Stimulated activated naive CD4-positive, alpha-beta T cell (primary cell): ENCODE results near the gene MFSD2A.
"Not testable (repeated sequence)": the region's sequence is repeated elsewhere in the genome, so short reads cannot be mapped to it uniquely, and the experiment has no call there.

Experiments used
- DNase-seq, 6 experiments: peaks; one replicate each; lab custom pipeline; 2025; lab: John Stamatoyannopoulos, UW

Gene MFSD2A

DNA sequence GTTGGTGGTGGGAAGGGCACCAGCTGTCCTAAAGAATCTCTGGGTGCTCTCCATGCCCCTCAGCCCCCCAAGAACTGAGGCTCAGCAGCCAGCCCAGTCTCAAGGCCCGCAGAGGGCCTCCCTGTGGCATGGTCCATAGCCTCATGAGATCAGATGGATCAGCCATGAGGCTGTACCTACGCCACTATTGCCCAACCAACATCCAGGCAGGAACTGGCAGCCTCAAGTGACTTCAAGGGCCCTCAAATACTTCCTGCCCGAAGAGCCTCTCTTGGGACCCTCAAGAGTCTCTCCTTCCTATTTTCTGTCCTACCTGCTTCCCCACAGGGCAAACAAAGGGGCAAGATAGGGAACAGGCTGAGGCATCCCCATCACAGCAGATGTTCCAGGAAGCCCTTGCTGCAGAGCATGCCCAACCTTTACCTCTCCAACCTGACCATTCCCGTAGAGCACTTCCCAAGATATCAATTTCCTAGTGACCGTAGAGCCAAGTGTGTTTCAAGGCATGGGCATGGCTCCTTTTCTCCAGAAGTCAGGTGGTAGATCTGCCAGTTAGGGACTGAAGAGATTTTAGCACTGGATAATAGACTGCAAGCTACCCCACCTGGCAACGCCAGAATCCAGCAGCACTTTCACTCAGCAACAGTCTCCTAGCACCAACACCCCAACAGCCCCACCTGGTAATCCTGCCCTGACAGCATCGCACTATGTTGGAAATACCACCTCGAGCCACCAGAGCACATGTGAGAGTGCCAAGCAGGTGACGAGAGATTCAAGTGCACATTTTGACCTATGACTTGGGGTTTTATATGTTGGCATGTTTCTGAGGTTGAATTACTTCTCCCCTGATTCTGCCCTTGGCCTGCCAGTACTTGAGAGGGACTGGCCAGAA lies 13.7 kb upstream of the MFSD2A start:
- no peak for DNase-seq

GRCh38 chr1:39943471-39944290 lies 11.3 kb upstream of the MFSD2A start:
- no peak for DNase-seq

DNA sequence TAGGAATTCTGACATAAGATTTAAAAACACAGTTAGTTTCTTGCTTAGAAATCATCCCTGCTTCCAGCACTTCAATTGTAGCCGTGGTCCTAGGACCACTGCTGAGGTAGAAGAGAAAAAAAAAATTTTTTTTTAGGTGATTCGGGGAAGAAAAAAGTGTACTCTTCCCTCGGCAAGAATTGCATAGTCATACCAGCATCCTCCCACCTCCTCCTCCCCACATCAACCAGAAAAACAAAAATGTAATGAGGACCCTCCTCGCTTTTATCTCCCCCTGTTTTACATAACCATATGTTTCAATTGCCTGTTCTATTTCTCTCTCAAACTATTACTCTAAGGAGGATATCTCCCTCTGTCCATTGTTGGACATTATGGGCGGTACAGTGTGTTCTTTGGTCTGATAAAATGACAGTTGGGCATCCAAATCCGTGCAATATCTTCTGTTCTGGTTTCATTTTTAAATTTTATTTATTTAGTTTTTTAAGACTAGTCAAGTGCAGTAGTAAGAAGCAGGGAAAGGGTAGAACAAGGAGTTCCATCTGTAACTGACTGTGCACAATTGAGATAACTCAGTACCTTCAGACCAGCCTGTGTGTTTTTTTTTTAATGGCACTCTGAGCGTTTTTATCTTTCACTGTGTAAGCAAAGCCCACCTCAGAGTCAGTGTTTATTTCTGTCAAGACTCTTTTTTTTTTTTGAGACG lies 10.4 kb upstream of the MFSD2A start:
- no peak for DNase-seq

DNA sequence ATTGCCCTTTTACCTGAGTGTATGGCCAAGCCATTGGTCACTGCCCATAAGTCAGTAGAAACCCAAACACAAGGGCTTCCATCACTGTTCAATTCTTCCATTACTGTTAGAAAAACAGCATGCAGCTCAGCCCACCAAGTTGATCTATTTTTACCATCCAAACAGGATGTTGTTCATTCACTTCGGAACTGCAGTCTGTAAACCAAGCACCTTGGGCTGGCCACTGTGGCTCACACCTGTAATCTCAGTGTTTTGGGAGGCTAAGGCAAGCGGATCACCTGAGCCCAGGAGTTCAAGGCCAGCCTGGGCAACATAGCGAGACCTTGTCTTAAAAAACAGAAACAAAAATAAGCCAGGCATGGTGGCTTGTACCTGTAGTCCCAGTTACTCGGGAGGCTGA lies 8.7 kb upstream of the MFSD2A start:
- DNase-seq, result no peak

GRCh38 chr1:39947260-39947659 lies 7.7 kb upstream of the MFSD2A start:
- no peak for DNase-seq

GRCh38 chr1:39949891-39950290 lies 5.1 kb upstream of the MFSD2A start:
- no peak for DNase-seq

GRCh38 chr1:39951926-39952325 lies 3.0 kb upstream of the MFSD2A start:
- DNase-seq, result no peak

- DNase-seq, result no peak
Observed at GRCh38 chr1:39952359-39953110, 2.4 kb upstream of the MFSD2A start.

DNA sequence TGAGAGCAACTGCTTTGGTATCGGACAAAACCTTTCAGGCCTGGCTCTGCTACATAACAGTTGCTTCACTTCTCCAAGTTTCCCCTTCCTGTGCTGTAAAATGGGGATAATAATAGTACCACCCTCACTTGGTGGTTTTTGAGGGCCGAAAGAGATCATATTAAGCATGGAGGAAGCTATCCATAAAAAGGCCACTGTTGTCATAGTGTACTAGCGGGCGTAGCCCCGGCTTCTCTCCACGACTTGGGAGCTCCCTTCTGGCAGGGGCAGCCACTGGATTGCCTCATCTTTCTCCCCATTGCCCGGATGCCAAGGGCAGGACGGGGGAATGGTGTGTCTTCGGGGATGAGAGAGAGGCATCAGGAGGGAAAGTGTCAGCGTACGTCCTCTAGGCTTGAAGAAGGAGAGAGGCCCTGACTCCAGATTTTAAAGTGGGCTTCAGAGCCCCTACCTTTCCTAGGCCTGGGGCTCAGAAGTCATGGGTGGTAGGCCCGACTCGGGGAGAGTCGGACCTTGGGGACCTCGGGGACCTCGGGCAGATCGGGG lies 548 bp upstream of the MFSD2A start:
- no peak for DNase-seq

- DNase-seq, result peak in 3 of 6 experiments; percentile 15 to 36 (median 25)
Observed at GRCh38 chr1:39955547-39956539, 898 bp downstream of the MFSD2A start.

DNA sequence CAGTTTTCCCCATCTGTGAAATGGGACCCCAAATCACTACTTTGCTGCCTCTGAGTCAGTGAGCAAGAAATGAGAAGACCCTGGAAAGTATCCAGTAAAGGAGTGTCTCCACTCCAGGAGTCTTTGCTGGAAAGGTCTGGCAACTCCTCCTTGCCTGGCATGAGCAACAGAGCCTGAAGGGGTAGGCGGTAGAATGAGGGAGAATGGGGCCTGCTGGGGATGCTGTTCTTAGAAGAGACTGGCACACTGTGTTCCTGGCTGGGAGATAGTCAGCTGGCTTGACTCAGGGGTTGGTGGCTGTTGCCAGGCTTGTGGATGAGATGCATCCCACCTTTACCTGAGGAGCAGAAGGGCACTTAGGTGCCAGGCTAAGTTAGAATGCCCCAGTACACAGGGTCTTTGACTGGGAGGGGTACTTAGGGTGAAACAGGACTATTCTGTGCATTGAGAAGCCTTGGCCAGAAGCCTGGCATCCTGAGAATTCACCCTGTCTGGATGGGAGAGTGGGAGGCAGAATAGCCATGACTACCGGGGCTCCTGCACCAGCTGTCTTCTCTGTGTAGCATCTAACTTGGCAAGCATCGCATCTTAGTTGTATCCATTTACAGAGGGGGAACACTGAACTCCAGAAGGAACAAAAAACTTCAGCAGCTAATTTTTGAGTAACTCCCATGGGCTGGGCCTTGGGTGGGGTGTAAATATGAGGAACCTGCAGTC lies 2.5 kb downstream of the MFSD2A start:
- no peak for DNase-seq

- DNase-seq, result no peak
Observed at GRCh38 chr1:39958403-39959200, 3.7 kb downstream of the MFSD2A start.

DNA sequence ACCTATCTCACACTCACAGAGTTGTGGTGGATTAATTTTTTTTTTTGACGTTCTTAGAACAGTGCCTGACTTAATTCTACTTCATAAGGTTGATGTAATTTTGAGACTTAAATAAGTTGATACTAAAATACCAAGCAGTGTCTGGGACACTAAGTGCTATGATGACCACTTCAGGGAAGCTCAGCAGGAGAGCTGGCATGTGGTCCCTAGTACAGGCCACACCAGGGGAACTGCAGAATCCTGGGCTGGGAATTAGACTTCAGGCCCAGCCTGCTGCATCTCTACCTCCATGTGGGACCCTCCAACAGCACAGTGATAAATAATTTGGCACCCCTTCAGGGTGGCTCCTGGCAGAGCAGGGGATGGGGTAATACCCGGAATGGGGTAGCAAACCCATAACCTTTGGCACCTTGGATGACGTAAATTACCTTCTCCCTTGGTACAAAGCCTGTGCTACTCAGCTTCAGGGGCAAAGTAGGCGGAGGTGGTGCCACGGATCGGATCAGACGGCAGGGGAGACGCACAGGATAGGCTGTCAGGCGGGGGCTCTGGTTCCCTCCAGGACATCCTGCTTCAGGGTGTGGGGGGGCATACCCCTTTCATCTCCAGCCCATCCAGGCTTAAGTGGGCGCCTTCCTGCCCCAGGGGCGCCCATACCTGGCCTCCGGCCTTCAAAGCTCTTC lies 4.8 kb downstream of the MFSD2A start:
- DNase-seq, result no peak

DNA sequence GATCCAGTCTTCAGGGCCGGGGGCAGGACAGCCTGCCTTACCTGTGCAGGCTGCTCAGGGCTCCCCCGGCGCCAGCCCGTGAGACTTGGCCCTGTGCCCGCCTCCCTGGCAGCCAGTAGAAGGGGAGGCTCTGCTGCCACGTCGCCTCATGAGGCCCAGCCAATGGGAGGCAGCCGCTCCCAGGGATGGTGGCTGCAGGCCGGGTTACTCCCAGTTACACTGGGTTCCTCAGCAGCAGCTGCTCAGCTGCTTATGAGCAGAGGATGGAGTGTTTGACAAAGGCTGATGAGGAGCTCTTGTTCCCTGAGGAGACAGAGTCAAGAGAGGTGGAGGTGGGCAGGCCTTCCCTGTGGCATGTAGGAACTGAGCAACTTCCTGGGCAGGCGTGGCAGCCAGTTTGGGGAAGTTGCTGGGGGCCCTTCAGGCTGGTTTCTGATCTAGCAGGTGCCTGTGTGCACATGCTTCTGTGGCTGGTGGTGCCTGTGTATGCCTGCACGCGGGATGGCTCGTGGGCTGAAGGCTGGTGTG lies 5.5 kb downstream of the MFSD2A start:
- DNase-seq, result peak in 4 of 6 experiments; percentile 4 to 39 (median 27)

GRCh38 chr1:39962450-39962825 lies 7.5 kb downstream of the MFSD2A start:
- DNase-seq, result no peak

DNA sequence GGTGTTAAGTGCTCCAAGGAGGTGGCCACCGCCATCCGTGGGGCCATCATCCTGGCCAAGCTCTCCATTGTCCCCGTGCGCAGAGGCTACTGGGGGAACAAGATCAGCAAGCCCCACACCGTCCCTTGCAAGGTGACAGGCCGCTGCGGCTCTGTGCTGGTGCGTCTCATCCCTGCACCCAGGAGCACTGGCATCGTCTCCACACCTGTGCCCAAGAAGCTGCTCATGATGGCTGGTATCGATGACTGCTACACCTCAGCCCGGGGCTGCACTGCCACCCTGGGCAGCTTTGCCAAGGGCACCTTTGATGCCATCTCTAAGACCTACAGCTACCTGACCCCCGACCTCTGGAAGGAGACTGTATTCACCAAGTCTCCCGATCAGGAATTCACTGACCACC lies 8.0 kb downstream of the MFSD2A start:
- not testable (repeated sequence) for DNase-seq

DNA sequence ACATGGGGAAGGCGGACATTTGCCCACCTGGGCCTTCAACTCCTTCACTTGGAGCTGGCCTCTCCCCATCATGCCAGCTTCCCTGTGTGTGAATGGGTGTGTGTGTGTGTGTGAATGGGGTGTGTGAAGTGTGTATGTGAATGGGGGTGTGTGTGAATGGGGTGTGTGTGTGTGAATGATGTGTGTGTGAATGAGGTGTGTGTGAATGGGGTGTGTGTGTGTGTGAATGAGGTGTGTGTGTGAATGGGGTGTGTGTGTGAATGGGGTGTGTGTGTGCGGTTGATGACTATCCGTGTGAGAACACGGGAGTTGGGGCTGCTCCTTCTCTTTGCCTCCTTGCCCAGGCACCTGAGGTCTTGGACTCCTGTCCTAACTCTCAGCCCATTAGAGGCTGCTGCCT lies 9.6 kb downstream of the MFSD2A start:
- DNase-seq, result no peak

GRCh38 chr1:39965044-39965443 lies 10.1 kb downstream of the MFSD2A start:
- no peak for DNase-seq
